ENCODE results near the gene MTA3.

The MTA3 gene

DNA sequence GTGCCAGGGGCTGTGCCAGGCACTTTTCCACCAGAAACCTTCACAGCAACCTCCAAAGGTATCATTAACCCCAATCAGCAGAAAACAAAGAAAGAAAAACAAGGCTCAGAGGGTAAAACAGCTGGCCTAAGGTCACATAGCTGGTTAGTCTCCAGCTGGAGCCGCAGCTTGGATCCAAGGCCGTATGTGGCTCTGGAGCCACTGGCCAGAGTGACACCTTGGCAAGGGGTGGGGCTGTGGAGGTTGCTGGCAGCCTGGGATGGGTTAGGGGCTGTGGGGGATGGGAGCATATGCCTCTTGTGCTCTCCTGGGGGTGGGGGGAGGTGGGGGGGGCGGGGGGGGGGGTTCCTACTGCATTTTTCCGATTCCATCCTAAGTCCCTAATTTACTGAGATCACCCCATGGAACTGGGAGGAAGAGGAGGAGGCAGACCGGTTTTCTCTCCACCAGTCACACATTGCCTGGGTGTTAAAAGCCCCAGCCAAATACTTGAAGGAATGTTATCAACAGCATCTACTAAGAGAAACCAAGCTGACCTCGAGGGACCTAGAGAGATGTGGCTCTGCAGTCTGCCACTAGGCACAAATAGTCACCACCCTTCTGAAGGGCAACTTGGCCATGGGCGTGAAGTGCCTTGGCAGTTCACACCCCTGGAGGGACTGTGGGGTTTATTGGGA, 215.9 kb downstream of the MTA3 start:
- H3K9me3 ChIP-seq (ENCODE audit: control insufficient read depth, insufficient read depth, low read length) = no peaks in the 10 kb centered on the region
- TF ChIP-seq CTCF (IDR thresholded peaks at IDR 0.05; ENCODE audit: low read depth, low read length, poor library complexity, severe bottlenecking) = no peak
- H4K20me1 ChIP-seq (ENCODE audit: control insufficient read depth, insufficient read depth, low read depth, low read length) = no peaks in the 10 kb centered on the region

GRCh38 chr2:42786561-42787345, 218.3 kb downstream of the MTA3 start:
- H3K4me3 ChIP-seq (ENCODE audit: low read length) = no peak overlapping the region
- H3F3A ChIP-seq (ENCODE audit: control insufficient read depth, insufficient read depth) = no peaks in the 10 kb centered on the region
- H3K9me3 ChIP-seq (ENCODE audit: control insufficient read depth, insufficient read depth, low read length) = no peaks in the 10 kb centered on the region
- TF ChIP-seq CTCF (IDR thresholded peaks at IDR 0.05; ENCODE audit: low read depth, low read length, poor library complexity, severe bottlenecking) (no peak), EZH2phosphoT487 (IDR thresholded peaks at IDR 0.05; ENCODE audit: borderline replicate concordance, low read length) (no peak)
- H4K20me1 ChIP-seq (ENCODE audit: control insufficient read depth, insufficient read depth, low read depth, low read length) = no peaks in the 10 kb centered on the region
- H3K9me2 ChIP-seq (replicated peaks; ENCODE audit: control insufficient read depth, low read length) = no peaks in the 10 kb centered on the region
- H3K27ac ChIP-seq (ENCODE audit: low read depth, low read length) = no peak overlapping the region
- no peak overlapping the region for H3K4me2 ChIP-seq (ENCODE audit: low read length)
- no peaks in the 10 kb centered on the region for H3K4me1 ChIP-seq (ENCODE audit: control insufficient read depth, low read length)
- H3K27me3 ChIP-seq (ENCODE audit: control insufficient read depth, low read length) = peaks cover 7% of the 10 kb centered on the region
- H3K79me2 ChIP-seq (ENCODE audit: control insufficient read depth, low read length) = no peaks in the 10 kb centered on the region
- no peaks in the 10 kb centered on the region for H3K36me3 ChIP-seq (ENCODE audit: control insufficient read depth, low read length)

More for the DNA sequence above, 215.9 kb downstream of the MTA3 start:
- no peaks in the 10 kb centered on the region for H3K9me2 ChIP-seq (replicated peaks; ENCODE audit: control insufficient read depth, low read length)
- no peaks in the 10 kb centered on the region for H3K27me3 ChIP-seq (ENCODE audit: control insufficient read depth, low read length)
- H3K4me2 ChIP-seq (ENCODE audit: low read length) = no peak overlapping the region
- H3K4me1 ChIP-seq (ENCODE audit: control insufficient read depth, low read length) = no peaks in the 10 kb centered on the region
- no peak overlapping the region for H3K27ac ChIP-seq (ENCODE audit: low read depth, low read length)
- no peaks in the 10 kb centered on the region for H3K36me3 ChIP-seq (ENCODE audit: control insufficient read depth, low read length)
- H3F3A ChIP-seq (ENCODE audit: control insufficient read depth, insufficient read depth) = no peaks in the 10 kb centered on the region
- no peaks in the 10 kb centered on the region for H3K79me2 ChIP-seq (ENCODE audit: control insufficient read depth, low read length)
- H3K4me3 ChIP-seq (ENCODE audit: low read length) = no peak overlapping the region

GRCh38 chr2:42787424-42787787, 219.0 kb downstream of the MTA3 start:
- Histone ChIP-seq H3K4me3 (ENCODE audit: low read length) (no peak overlapping the region), H3K9me2 (replicated peaks; ENCODE audit: control insufficient read depth, low read length) (no peaks in the 10 kb centered on the region), H4K20me1 (ENCODE audit: control insufficient read depth, insufficient read depth, low read depth, low read length) (no peaks in the 10 kb centered on the region), H3K27me3 (ENCODE audit: control insufficient read depth, low read length) (peaks cover 13% of the 10 kb centered on the region), H3K79me2 (ENCODE audit: control insufficient read depth, low read length) (no peaks in the 10 kb centered on the region), H3K4me2 (ENCODE audit: low read length) (no peak overlapping the region), H3K36me3 (ENCODE audit: control insufficient read depth, low read length) (no peaks in the 10 kb centered on the region), H3K9me3 (ENCODE audit: control insufficient read depth, insufficient read depth, low read length) (no peaks in the 10 kb centered on the region), H3K4me1 (ENCODE audit: control insufficient read depth, low read length) (no peaks in the 10 kb centered on the region; the same call in 1 of the 2 replicates), H3K27ac (ENCODE audit: low read depth, low read length) (no peak overlapping the region), H3F3A (ENCODE audit: control insufficient read depth, insufficient read depth) (no peaks in the 10 kb centered on the region)
- no peak for TF ChIP-seq EZH2phosphoT487 (IDR thresholded peaks at IDR 0.05; ENCODE audit: borderline replicate concordance, low read length)
- TF ChIP-seq CTCF (IDR thresholded peaks at IDR 0.05; ENCODE audit: low read depth, low read length, poor library complexity, severe bottlenecking) = no peak

Data from DOHH2 (cell line).